Measurements from ENCODE around the gene MAPK13.

DNA sequence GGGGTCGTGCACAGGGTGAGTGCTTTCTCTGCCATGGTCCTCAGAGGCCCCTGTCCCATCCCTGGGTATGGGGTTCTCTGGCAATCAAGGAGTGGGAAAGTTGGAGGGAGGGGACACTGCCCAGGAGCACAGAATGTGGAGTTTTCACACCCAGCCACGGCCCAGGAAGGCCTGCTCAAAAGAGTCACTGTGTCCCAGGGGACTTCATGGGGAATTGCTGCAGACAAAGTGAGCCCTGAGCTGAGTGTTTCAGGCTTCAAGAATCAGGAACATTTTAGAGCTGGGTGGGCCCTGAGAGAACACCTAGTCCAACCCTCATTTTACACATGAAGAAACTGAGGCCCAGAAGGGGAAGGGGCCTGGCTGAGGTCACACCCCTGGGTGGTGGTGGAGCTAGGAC, 5.7 kb downstream of the MAPK13 start:
- TF ChIP-seq, protein P1, sequence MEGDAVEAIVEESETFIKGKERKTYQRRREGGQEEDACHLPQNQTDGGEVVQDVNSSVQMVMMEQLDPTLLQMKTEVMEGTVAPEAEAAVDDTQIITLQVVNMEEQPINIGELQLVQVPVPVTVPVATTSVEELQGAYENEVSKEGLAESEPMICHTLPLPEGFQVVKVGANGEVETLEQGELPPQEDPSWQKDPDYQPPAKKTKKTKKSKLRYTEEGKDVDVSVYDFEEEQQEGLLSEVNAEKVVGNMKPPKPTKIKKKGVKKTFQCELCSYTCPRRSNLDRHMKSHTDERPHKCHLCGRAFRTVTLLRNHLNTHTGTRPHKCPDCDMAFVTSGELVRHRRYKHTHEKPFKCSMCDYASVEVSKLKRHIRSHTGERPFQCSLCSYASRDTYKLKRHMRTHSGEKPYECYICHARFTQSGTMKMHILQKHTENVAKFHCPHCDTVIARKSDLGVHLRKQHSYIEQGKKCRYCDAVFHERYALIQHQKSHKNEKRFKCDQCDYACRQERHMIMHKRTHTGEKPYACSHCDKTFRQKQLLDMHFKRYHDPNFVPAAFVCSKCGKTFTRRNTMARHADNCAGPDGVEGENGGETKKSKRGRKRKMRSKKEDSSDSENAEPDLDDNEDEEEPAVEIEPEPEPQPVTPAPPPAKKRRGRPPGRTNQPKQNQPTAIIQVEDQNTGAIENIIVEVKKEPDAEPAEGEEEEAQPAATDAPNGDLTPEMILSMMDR (IDR thresholded peaks at IDR 0.05), result no peak
- TF ChIP-seq POLR2A (IDR thresholded peaks at IDR 0.05), result no peak

Data from uterus (tissue), 2 donors.